H1 (cell line): ENCODE results near the gene MAST1. TPM values are rescaled to one million over a fixed set of nuclear protein-coding genes. Genes with fewer than 3 reads are reported as not detected.

Source experiments
- CHD7 ChIP-seq: fragments of 300-600 bp; sonication (generic); IDR thresholded peaks from 2 replicates; pipeline ENCODE4 v1.7.1; 2012; ENCODE audit warnings: low read length, moderate library complexity, mild to moderate bottlenecking, inconsistent platforms; ENCODE audit not compliant: insufficient replicate concordance
- RFX5 ChIP-seq: IDR thresholded peaks from 2 replicates; pipeline ENCODE4 v1.6.1; 2011; ENCODE audit warnings: low read depth, low read length, improper control_type of control experiment, borderline replicate concordance
- RXRA ChIP-seq: IDR thresholded peaks from 2 replicates; pipeline ENCODE4 v1.6.1; 2011; ENCODE audit warnings: low read depth, mild to moderate bottlenecking, low read length, moderate library complexity; ENCODE audit not compliant: insufficient read depth
- SUZ12 ChIP-seq: fragments of 200-600 bp; sonication (generic); IDR thresholded peaks from 2 replicates; pipeline ENCODE4 v1.6.1; 2012; ENCODE audit warnings: mild to moderate bottlenecking, inconsistent platforms, low read length, moderate library complexity, mixed read lengths
- TAF1 ChIP-seq: IDR thresholded peaks from 2 replicates; pipeline ENCODE4 v1.6.1; 2011; ENCODE audit warnings: mild to moderate bottlenecking, low read depth, low read length
- ZNF274 ChIP-seq: IDR thresholded peaks from 2 replicates; pipeline ENCODE4 v1.7.0; 2012; ENCODE audit warnings: low read length, borderline replicate concordance; ENCODE audit errors: extremely low read depth
- polyA plus RNA-seq, 7 experiments: library from polyadenylated mRNA; depleted of rRNA in 3 of 7; stranded (reverse) in 5 of 7; unstranded in 2 of 7; fragments of >200 nt in 5 of 7; fragments of 200-250 nt in 2 of 7; gene quantifications; 1 replicate in 5 of 7; 2 replicates in 1 of 7; 4 replicates in 1 of 7; pipeline versions ENCODE4 v1.2.1 to v1.2.3, GENCODE V29; 2011 to 2013; ENCODE audit warnings: missing spikeins in 2 of 7, mixed read lengths in 2 of 7
- total RNA-seq: library from RNA; stranded (reverse); fragmentation: NEBNext Ultra II Directional; extraction: Animal tissue kit (Norgen Biotek cat#: 25700); gene quantifications from 2 replicates; pipeline ENCODE4 v1.2.1, GENCODE V29; 2021

MAST1 gene
- total and polyA plus RNA-seq, 2 of the 8 experiments (the other 6 are each of a cell fraction or from before 2014, with no cell fraction given): 15.6 to 28.3 TPM

GRCh38 chr19:12804051-12804450, 34.3 kb upstream of the MAST1 start (continued):
- TF ChIP-seq CHD7 (no peak), SUZ12 (no peak), RXRA (no peak), RFX5 (no peak), ZNF274 (no peak), TAF1 (no peak)
